ENCODE measurements around the gene NR5A2.
"Not testable (repeated sequence)": the region's sequence is repeated elsewhere in the genome, so short reads cannot be mapped to it uniquely, and the experiment has no call there.

NR5A2 gene

GRCh38 chr1:200166411-200166810, 138.9 kb downstream of the NR5A2 start:
- DNase-seq, result no peak

- no peak for DNase-seq
Observed at GRCh38 chr1:200168926-200169325, 141.4 kb downstream of the NR5A2 start.

GRCh38 chr1:200172311-200172710, 144.8 kb downstream of the NR5A2 start:
- DNase-seq, result peak; percentile 75

GRCh38 chr1:200173097-200173618, 145.6 kb downstream of the NR5A2 start:
- DNase-seq, result no peak

- no peak for DNase-seq
Observed at GRCh38 chr1:200174525-200175295, 147.2 kb downstream of the NR5A2 start.

GRCh38 chr1:200176181-200176580, 148.7 kb downstream of the NR5A2 start:
- no peak for DNase-seq

GRCh38 chr1:200176798-200177197, 149.3 kb downstream of the NR5A2 start:
- no peak for DNase-seq

GRCh38 chr1:200178340-200178739, 150.8 kb downstream of the NR5A2 start:
- no peak for DNase-seq

- DNase-seq, result peak; percentile 78
Observed at GRCh38 chr1:200179126-200179780, 151.7 kb downstream of the NR5A2 start.

GRCh38 chr1:200179781-200180160, 152.3 kb downstream of the NR5A2 start:
- DNase-seq, result no peak

- DNase-seq, result peak; percentile 50
Observed at GRCh38 chr1:200180821-200181220, 153.3 kb downstream of the NR5A2 start.

GRCh38 chr1:200181861-200182260, 154.4 kb downstream of the NR5A2 start:
- no peak for DNase-seq

- no peak for DNase-seq
Observed at GRCh38 chr1:200182701-200183100, 155.2 kb downstream of the NR5A2 start.

- DNase-seq, result no peak
Observed at GRCh38 chr1:200183637-200184036, 156.1 kb downstream of the NR5A2 start.

- peak; percentile 71 for DNase-seq
Observed at GRCh38 chr1:200184196-200184595, 156.7 kb downstream of the NR5A2 start.

- DNase-seq, result not testable (repeated sequence)
Observed at GRCh38 chr1:200185191-200185590, 157.7 kb downstream of the NR5A2 start.

GRCh38 chr1:200187332-200187731, 159.8 kb downstream of the NR5A2 start:
- not testable (repeated sequence) for DNase-seq

- DNase-seq, result no peak
Observed at GRCh38 chr1:200191993-200192392, 164.5 kb downstream of the NR5A2 start.

GRCh38 chr1:200194477-200194876, 167.0 kb downstream of the NR5A2 start:
- no peak for DNase-seq

GRCh38 chr1:200198236-200198635, 170.7 kb downstream of the NR5A2 start:
- DNase-seq, result no peak

GRCh38 chr1:200205216-200205995, 177.9 kb downstream of the NR5A2 start:
- no peak for DNase-seq

- peak; percentile 91 for DNase-seq
Observed at GRCh38 chr1:200206340-200206739, 178.8 kb downstream of the NR5A2 start.

- DNase-seq, result peak; percentile 70
Observed at GRCh38 chr1:200206761-200207160, 179.3 kb downstream of the NR5A2 start.
